ENCODE data around the gene C3AR1.
"Not testable (repeated sequence)": the region's sequence is repeated elsewhere in the genome, so short reads cannot be mapped to it uniquely, and the experiment has no call there.

C3AR1 gene

DNA sequence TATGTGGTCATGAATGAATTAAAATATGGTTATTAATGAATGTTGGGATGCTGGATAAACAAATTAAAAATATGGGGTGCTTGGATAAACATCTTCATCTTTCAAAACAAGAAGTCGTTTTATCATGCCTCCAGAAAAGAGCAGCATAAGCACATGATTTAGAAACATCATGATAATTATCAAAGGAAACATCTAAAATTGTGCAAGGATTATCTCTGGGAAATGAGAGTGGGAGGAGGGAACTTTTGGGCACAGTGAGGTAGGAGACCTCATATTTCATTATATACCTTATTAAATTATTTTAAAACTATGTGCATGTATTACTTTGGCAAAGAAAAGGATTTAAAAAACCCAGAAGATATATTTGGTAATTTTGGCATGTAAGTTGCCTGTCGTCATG lies 8.9 kb downstream of the C3AR1 start:
- no peak for DNase-seq

DNA sequence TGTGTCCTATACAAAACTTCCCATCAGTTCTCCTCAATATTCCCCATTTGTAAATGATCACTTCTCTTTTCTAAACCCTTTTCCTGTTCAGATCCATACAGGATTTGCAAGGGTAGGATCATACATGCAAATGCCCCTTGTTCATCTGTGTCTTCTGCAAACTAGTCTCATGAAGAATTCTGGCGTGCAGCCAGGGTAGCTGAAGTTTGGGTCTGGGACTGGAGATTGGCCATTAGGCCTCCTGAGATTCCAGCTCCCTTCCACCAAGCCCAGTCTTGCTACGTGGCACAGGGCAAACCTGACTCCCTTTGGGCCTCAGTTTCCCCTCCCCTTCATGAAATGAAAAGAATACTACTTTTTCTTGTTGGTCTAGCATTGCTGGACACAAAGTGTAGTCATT lies 11.3 kb downstream of the C3AR1 start:
- no peak for DNase-seq

GRCh38 chr12:8052679-8053078 lies 13.5 kb downstream of the C3AR1 start:
- peak; percentile 60 for DNase-seq

DNA sequence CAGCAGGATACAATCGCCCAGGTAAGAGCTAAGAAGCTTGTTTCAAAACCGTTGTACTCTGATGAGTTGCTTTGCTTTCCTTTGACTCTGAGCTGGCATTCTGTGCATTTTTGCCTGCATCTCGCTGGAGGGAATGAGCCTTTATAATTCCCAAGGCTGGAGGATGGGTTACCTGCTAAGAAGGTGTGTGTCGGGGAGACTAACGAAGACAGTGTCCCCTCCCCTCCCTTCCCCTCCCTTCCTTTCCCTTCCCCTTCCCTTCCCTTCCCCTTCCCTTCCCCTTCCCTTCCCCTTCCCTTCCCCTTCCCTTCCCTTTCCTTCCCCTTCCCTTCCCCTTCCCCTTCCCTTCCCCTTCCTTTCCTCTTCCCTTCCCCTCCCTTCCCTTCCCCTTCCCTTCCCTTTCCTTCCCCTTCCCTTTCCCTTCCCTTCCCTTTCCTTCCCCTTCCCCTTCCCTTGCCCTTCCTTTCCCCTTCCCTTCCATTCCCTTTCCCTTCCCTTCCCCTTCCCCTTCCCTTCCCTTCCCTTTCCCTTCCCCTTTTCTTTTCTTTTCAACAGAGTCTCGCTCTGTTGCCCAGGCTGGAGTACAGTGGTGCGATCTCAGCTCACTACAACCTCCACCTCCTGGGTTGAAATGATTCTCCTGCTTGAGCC lies 15.4 kb downstream of the C3AR1 start:
- no peak for DNase-seq

GRCh38 chr12:8048906-8049305 lies 17.3 kb downstream of the C3AR1 start:
- no peak for DNase-seq

DNA sequence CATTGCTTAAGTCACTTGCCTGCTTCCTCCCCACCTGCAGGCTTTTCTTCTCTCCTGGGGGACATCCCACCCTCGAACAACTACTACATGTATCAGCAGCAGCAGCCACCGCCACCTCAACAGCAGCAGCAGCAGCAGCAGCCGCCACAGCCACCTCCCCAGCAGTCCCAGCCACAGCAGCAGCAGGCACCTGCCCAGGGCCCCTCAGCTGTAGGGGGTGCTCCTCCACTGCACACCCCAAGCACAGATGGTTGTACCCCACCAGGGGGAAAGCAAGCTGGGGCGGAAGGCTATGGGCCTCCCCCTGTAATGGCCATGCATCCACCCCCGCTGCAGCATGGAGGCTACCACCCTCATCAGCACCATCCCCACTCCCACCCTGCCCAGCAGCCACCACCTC lies 18.3 kb downstream of the C3AR1 start:
- DNase-seq: no peak

DNA sequence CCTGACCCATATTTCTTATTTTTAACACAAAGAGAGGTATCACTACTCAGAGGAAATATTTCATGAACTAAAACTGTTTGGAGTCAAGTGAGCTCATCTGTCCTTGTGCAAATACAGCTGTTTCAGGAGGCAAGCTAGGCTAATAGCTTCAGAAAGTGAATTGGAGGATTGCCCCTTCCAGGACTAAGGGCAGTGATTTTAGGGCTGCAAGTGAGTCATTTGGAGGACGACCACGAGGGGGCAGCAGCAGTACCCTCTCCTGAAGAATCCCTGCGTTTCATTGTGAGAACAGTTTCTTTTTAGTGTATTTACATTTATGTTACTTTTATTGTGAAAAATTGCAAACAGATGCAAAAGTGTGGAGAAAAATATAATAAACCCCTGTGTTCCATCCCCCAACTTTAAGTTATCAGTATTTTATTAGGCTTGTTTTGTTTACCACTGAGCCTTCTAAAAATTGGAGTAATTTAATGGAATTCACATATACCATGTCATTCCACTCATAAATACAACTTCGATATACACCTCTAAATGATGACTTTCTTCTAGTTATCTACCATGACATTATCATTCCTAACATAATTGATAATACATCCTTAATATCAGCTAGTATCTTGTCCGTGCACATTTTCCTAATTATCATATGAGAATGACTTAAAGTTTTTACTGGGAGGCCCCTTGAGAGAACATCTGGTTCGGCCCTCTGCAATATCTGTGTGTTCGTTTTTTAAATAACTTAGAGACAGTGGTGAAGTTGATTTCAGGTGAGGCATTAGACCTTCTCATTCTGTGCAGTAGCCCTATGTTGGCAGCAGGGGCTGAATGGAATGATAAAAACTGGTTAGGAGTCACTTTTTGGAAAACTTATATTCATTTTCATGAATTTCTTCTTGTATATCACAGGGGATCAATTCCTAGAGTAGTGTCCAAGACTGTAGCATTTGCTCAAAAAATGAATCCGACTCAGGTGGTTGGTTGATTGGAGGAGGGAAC lies 19.9 kb downstream of the C3AR1 start:
- DNase-seq: peak; percentile 74

DNA sequence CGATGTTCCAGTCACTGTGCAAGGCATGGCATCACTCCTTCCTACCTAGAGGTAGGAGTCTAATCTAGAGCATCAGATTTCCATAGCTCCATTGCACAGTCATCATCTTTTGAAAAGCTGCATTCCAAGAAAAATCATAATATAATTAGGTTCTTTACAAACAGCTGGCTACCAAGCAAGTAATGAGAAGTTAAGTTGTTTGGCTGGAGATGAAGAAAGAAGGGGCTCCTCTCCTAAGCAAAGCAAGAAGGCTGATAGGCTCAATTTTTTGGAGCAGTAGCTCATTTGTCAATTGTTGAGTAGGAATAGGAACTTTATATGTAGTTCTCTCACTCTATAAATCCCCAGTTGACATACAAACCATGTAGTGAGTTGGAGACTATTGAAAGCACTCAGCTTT lies 25.4 kb downstream of the C3AR1 start:
- DNase-seq: no peak

DNA sequence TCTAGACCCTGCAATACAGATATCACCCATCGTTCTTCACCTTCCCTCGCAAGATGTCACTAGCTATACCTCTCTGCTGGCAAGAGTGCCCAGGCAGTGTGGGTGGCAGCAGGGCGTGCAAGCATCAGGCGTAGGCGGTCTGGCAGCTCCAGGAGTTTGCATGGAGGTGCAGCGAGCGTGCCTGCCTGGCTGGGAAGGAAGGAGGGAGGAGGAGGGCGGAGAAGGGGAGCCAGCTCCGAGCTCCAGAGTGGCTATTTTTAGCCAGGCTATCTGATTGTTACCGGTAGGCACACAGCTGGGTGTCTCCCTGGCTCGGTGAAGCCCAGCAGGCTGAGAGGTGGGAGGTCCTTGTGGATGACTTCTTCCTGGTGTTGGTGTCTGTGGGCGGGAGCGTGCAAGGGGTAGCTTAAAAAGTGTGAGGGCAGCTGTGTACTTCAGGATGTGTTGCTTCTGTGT lies 27.5 kb downstream of the C3AR1 start:
- DNase-seq: no peak

- no peak for DNase-seq
Measured at GRCh38 chr12:8037947-8038346, 28.2 kb downstream of the C3AR1 start.

GRCh38 chr12:8037046-8037663 lies 29.0 kb downstream of the C3AR1 start:
- peak; percentile 39 for DNase-seq

GRCh38 chr12:8036346-8036745 lies 29.8 kb downstream of the C3AR1 start:
- DNase-seq: no peak

- no peak for DNase-seq
Measured at GRCh38 chr12:8035440-8036010, 30.6 kb downstream of the C3AR1 start.

DNA sequence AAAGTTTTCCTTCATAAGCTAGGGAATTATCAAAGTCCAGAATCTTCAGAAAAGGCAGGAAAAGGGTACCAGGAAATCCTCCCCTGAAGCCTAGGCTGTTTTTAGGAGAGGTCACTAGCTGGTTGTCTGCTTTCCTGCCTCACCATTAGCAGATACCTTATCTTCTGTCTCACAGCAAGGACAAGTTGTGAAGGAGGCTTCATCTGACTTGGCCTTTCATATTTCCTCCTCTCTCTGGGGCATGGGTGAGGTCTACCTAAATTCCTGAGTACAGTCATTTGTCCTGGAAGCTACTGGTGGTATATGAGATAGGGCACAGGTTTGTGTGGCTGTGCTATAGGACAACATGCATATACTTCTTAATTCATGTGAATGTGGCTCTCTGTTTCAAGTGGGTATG lies 31.4 kb downstream of the C3AR1 start:
- DNase-seq: no peak

GRCh38 chr12:8033153-8034044 lies 32.8 kb downstream of the C3AR1 start:
- peak; percentile 45 for DNase-seq

- DNase-seq: peak; percentile 81
Measured at GRCh38 chr12:8032242-8033152, 33.7 kb downstream of the C3AR1 start, which contains the start of gene FOXJ2. Gene FOXJ2, plus strand, starts transcription at chr12:8032716. Its CDS starts 7,117 bp downstream, at chr12:8039833.

- DNase-seq: no peak
Measured at GRCh38 chr12:8031872-8032241, 34.3 kb downstream of the C3AR1 start.

- not testable (repeated sequence) for DNase-seq
Measured at GRCh38 chr12:8031017-8031416, 35.1 kb downstream of the C3AR1 start.

DNA sequence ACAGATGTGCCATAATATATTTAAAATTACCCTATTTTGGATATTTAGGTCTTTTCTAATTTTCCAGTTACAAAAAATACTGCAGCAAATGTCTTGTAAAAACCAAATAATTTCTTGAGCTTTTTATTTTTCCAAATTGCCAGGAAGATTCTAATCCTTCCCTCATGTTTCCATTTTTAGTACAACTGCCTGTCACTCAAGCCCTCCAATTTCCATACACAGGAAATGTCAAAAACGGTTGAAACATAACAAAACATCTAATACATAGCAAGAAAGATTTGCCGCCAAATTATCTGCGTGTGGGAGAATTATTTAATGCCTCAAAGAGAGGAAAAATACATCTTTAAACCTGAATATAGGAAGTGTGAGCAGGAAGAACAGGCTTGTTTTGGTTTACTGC lies 36.0 kb downstream of the C3AR1 start:
- DNase-seq: no peak

DNA sequence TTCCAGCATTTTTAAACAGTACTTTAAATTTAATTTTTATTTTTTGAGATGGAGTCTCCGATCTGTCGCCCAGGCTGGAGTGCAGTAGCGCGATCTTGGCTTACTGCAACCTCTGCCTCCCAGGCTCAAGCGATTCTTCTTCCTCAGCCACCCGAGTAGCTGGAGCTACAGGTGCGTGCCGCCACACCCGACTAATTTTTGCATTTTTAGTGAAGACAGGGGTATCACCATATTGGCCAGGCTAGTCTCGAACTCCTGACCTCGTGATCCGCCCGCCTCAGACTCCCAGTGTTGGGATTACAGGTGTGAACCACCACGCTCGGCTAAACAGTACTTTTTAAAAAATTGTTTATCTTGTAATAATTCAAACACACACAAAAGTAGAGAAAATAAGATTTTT lies 37.9 kb downstream of the C3AR1 start:
- DNase-seq: no peak

- DNase-seq: no peak
Measured at GRCh38 chr12:8027856-8028255, 38.3 kb downstream of the C3AR1 start.
